HepG2 (cell line): Measurements from ENCODE around the gene U2AF1L4. TPM values are rescaled to one million over a fixed set of nuclear protein-coding genes. Genes with fewer than 3 reads are reported as not detected.

Experiments used
- ATAC-seq: fragments of 200-7000 bp; cut with Tn5 transposase; 3 replicates; pipeline ENCODE4 v1.9.1; 2020; ENCODE audit warnings: mild to moderate bottlenecking, moderate library complexity
- BruUV-seq: library from RNA; stranded (reverse); fragments of 400-500 nt; replicated peaks from 2 replicates; lab custom pipeline; 2021; lab: Mats Ljungman, UMichigan
- CTCF ChIA-PET: fragments of 300-600 bp; formaldehyde crosslinking; extraction: SDS; loops from one replicate; lab custom pipeline; 2021; ENCODE audit warnings: low total read pairs, inconsistent platforms, low intra/inter-chr PET ratio; lab: Yijun Ruan, JAX
- POLR2A ChIA-PET: fragments of 350-600 bp; sonication (Branson Sonifier 250); formaldehyde crosslinking; loops from one replicate; lab custom pipeline; 2020; ENCODE audit warnings: antibody characterized with exemption, inconsistent platforms; lab: Yijun Ruan, JAX
- DNase-seq: peaks from one replicate; pipeline ENCODE4 v3.0.0-alpha.2; 2015; ENCODE audit warnings: low spot score
- FAIRE-seq: peaks from 3 replicates; lab custom pipeline; 2011; peaks lifted over from hg19 to GRCh38; lab: Jason Lieb, UNC
- H2AFZ ChIP-seq: one replicate; pipeline ENCODE4 v1.6.1; 2011; ENCODE audit warnings: low read length, inconsistent platforms
- H3K27ac ChIP-seq: fragments of 300-600 bp; 3 replicates; pipeline ENCODE4 v1.8.0; 2011; ENCODE audit warnings: mixed run types, mild to moderate bottlenecking, mixed read lengths, low read length, inconsistent platforms; ENCODE audit not compliant: insufficient read depth; ENCODE audit errors: extremely low read length
- H3K27me3 ChIP-seq, 2 experiments: fragments of 200-600 bp in 1 of 2; 2 replicates in 1 of 2; 3 replicates in 1 of 2; pipeline versions ENCODE4 v1.6.0 to v1.8.0; 2011; ENCODE audit warnings: low read length in 2 of 2, mild to moderate bottlenecking in 2 of 2, moderate library complexity in 2 of 2, inconsistent platforms in 1 of 2; ENCODE audit not compliant: insufficient read depth in 2 of 2, control insufficient read depth in 1 of 2
- H3K36me3 ChIP-seq, 2 experiments: fragments of 200-600 bp in 1 of 2; replicated peaks in 1 of 2; 2 replicates in 1 of 2; 3 replicates in 1 of 2; pipeline versions ENCODE4 v1.5.1 to v1.8.0; 2011; ENCODE audit warnings: low read length in 2 of 2, inconsistent platforms in 1 of 2; ENCODE audit not compliant: insufficient read depth in 2 of 2, control insufficient read depth in 1 of 2
- H3K4me1 ChIP-seq: 2 replicates; pipeline ENCODE4 v1.5.1; 2012; ENCODE audit warnings: low read length, inconsistent platforms; ENCODE audit not compliant: insufficient read depth
- H3K4me2 ChIP-seq: 2 replicates; pipeline ENCODE4 v1.6.0; 2011; ENCODE audit warnings: low read depth, low read length, inconsistent platforms
- H3K4me3 ChIP-seq, 3 experiments: fragments of 200-600 bp in 1 of 3; sonication (generic), shearing (Covaris generic) in 1 of 3; replicated peaks in 1 of 3; 2 replicates each; pipeline ENCODE4 v1.5.1; 2011 to 2016; ENCODE audit warnings: low read length in 3 of 3, inconsistent platforms in 2 of 3, low read depth in 2 of 3, mild to moderate bottlenecking in 2 of 3, control low read depth in 1 of 3, mixed read lengths in 1 of 3; ENCODE audit not compliant: insufficient read depth in 1 of 3
- H3K79me2 ChIP-seq: one replicate; pipeline ENCODE4 v1.6.1; 2011; ENCODE audit warnings: low read length, inconsistent platforms; ENCODE audit not compliant: insufficient read depth
- H3K9ac ChIP-seq: 2 replicates; pipeline ENCODE4 v1.6.0; 2011; ENCODE audit warnings: mild to moderate bottlenecking, low read depth, low read length, inconsistent platforms; ENCODE audit not compliant: insufficient read depth
- H3K9me3 ChIP-seq: 2 replicates; pipeline ENCODE4 v1.5.1; 2012; ENCODE audit warnings: mild to moderate bottlenecking, low read length
- H4K20me1 ChIP-seq: 2 replicates; pipeline ENCODE4 v1.6.0; 2011; ENCODE audit warnings: inconsistent platforms, mild to moderate bottlenecking, low read length, moderate library complexity; ENCODE audit not compliant: insufficient read depth
- AGO1 ChIP-seq: fragments of 200-400 bp; formaldehyde crosslinking; IDR thresholded peaks from 2 replicates; pipeline ENCODE4 v1.6.1; 2017; ENCODE audit warnings: mild to moderate bottlenecking, low read depth, low read length, moderate library complexity; ENCODE audit not compliant: poor library complexity, severe bottlenecking
- AGO2 ChIP-seq: fragments of 200-400 bp; formaldehyde crosslinking; optimal IDR thresholded peaks from 2 replicates; pipeline ENCODE3; 2017; ENCODE audit warnings: mild to moderate bottlenecking, low read depth, low read length, moderate library complexity
- HNRNPK ChIP-seq: fragments of 200-400 bp; formaldehyde crosslinking; IDR thresholded peaks from 2 replicates; pipeline ENCODE4 v1.6.1; 2018; ENCODE audit warnings: low read length, low read depth, moderate library complexity, mild to moderate bottlenecking; ENCODE audit not compliant: poor library complexity, severe bottlenecking
- POLR2G ChIP-seq: fragments of 200-400 bp; formaldehyde crosslinking; IDR thresholded peaks from 2 replicates; pipeline ENCODE4 v1.6.1; 2018; ENCODE audit warnings: mild to moderate bottlenecking, low read depth, low read length, moderate library complexity
- RBFOX2 ChIP-seq: fragments of 200-400 bp; formaldehyde crosslinking; IDR thresholded peaks from 2 replicates; pipeline ENCODE4 v1.6.1; 2017; ENCODE audit warnings: low read depth, mild to moderate bottlenecking, low read length
- SNRNP70 ChIP-seq: fragments of 200-400 bp; formaldehyde crosslinking; IDR thresholded peaks from 2 replicates; pipeline ENCODE4 v1.6.1; 2017; ENCODE audit warnings: mild to moderate bottlenecking, low read depth, low read length, moderate library complexity
- SP2 ChIP-seq: sonication (generic); formaldehyde crosslinking; IDR thresholded peaks from 2 replicates; pipeline ENCODE4 v1.5.1; 2020; ENCODE audit warnings: mild to moderate bottlenecking, missing genetic modification reagents
- ZKSCAN8 ChIP-seq: IDR thresholded peaks from 2 replicates; pipeline ENCODE4 v1.6.1; 2016; ENCODE audit warnings: borderline replicate concordance, missing genetic modification reagents, missing compliant biosample characterization
- ZNF274 ChIP-seq: sonication (generic); formaldehyde crosslinking; IDR thresholded peaks from 2 replicates; pipeline ENCODE4 v1.5.1; 2020; ENCODE audit warnings: mild to moderate bottlenecking, missing genetic modification reagents
- ZNF282 ChIP-seq: fragments of 450-650 bp; IDR thresholded peaks from 2 replicates; pipeline ENCODE4 v1.6.1; 2018; ENCODE audit not compliant: partially characterized antibody
- WGBS: methylation state at CpG from one replicate; pipeline ENCODE4 v1.1.6; 2017; ENCODE audit warnings: low lambda C conversion rate; 5-methylcytosine and 5-hydroxymethylcytosine counted together
- in situ Hi-C: cut with HindIII; loops from 2 replicates; pipeline ENCODE4 v1.10.0; 2017; ENCODE audit warnings: low pct_unique_long_range_greater_than_20kb; ENCODE audit not compliant: extremely low pct_ligation_motif_present
- intact Hi-C: fragments of 100-400 bp; cut with micrococcal nuclease; formaldehyde crosslinking; loops from one replicate; pipeline ENCODE4 v1.10.0; 2022; ENCODE audit not compliant: unreplicated experiment
- polyA plus RNA-seq, 8 experiments: library from polyadenylated mRNA; depleted of rRNA in 3 of 8; stranded (reverse) in 7 of 8; unstranded in 1 of 8; fragments of >200 nt; fragmentation: Illumina TruSeq in 4 of 8; extraction: Trizol in 4 of 8; gene quantifications; 2 replicates each; pipeline versions ENCODE4 v1.2.1 to v1.2.3, GENCODE V29; 2011 to 2016; ENCODE audit warnings: low read depth in 4 of 8, missing spikeins in 1 of 8, mixed read lengths in 1 of 8; ENCODE audit not compliant: insufficient read depth in 1 of 8
- total RNA-seq, 5 experiments: library from RNA; depleted of rRNA; stranded (reverse); fragments of >200 nt; fragmentation: Illumina TruSeq; extraction: Trizol; gene quantifications; 2 replicates each; pipeline ENCODE4 v1.2.3, GENCODE V29; 2016; ENCODE audit warnings: low read depth in 1 of 5
- TF ChIP-seq, protein P1 (sequence below): sonication (generic); formaldehyde crosslinking; conservative IDR thresholded peaks from 2 replicates; pipeline ENCODE4 v1.4.0; 2020; ENCODE audit warnings: mild to moderate bottlenecking, missing genetic modification reagents, moderate library complexity

The U2AF1L4 gene
- total and polyA plus RNA-seq, 2 of the 13 experiments (the other 11 are each of a cell fraction or from before 2014, with no cell fraction given) = 7.9 to 15.4 TPM

DNA sequence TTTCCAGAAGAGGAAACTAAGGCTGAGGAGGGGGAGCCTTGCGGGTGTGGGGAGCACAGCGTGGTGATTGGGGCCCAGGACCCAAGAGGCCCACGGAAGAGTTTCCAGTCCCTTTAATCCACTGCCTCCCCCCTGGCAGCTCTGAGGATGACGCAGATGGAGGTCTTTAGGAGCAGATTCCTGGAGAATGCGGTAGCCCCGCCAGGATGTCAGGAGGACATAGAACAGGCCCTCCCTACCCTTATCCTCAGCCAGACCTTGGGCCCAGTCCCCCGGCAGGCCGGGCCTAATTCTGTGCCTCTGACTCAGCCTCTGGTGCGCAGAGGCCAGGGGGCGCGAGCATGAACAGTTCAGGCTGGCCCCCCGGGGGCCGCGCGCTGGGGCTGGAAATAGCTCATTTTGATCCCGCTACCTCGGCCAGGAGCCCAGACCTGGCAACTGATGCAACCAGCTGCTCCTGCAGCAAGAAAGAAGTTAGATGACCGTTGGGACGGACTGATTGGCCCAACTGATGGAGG, 12.1 kb upstream of the U2AF1L4 start (continued):
- TF ChIP-seq, protein P1, sequence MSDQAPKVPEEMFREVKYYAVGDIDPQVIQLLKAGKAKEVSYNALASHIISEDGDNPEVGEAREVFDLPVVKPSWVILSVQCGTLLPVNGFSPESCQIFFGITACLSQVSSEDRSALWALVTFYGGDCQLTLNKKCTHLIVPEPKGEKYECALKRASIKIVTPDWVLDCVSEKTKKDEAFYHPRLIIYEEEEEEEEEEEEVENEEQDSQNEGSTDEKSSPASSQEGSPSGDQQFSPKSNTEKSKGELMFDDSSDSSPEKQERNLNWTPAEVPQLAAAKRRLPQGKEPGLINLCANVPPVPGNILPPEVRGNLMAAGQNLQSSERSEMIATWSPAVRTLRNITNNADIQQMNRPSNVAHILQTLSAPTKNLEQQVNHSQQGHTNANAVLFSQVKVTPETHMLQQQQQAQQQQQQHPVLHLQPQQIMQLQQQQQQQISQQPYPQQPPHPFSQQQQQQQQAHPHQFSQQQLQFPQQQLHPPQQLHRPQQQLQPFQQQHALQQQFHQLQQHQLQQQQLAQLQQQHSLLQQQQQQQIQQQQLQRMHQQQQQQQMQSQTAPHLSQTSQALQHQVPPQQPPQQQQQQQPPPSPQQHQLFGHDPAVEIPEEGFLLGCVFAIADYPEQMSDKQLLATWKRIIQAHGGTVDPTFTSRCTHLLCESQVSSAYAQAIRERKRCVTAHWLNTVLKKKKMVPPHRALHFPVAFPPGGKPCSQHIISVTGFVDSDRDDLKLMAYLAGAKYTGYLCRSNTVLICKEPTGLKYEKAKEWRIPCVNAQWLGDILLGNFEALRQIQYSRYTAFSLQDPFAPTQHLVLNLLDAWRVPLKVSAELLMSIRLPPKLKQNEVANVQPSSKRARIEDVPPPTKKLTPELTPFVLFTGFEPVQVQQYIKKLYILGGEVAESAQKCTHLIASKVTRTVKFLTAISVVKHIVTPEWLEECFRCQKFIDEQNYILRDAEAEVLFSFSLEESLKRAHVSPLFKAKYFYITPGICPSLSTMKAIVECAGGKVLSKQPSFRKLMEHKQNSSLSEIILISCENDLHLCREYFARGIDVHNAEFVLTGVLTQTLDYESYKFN (CRISPR knock-in tag) = peak; percentile 13; the same call in 1 of the 2 replicates
- TF ChIP-seq ZNF282 (no peak), AGO1 (peak; percentile 76)

DNA sequence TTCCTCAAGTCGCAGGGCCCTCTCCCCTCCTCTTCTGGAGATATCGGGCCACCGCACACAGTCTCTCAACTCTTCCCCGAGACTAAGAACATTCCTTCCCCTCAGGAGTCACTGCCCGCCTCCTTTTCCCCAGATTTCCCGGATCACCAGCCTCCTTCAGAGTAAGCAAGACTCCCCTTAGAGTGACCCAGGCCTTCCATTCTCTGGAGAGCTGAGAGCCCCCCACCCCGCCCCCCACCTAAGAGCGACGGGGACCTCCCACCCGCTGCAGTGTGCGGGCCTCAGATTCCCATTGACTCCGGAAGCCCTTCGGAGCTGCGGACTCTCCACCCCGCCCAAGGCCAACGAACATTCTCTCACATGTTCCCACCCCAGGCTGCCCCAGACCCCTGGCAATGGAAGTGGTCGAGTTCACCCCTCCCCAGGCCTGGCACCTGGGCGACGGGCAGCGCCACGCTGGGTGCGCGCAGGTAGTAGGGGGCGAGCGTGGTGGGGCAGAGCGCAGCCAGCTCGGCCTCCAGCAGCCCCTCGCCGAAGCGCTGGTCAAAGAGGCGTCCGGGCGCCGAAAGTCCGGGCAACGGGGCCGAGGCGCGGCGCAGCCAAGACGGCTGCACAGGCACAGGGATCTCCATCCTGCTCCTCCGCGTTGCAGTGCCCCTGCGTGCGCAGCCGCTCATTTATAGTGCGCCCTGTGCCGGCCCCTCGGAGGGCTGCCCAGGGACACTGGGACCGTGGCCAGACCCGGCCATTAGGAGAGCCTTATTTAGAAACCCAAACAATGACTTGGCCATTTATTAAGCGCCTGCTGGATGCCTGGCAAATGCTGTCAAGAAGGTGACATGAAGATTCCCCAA, 11.4 kb upstream of the U2AF1L4 start, which contains the start of gene HSPB6:
TSS of gene HSPB6 (minus strand) at position 653 of the 854 bp plus-strand sequence. CDS start at position 632, 21 bp downstream.
- Histone ChIP-seq H3K27ac (peak within 1 kb of the TSS; percentile 79), H4K20me1 (no peaks in the 10 kb centered on the region), H3K27me3 (no peaks in the 10 kb centered on the region), H3K4me1 (peaks cover 20% of the 10 kb centered on the region), H3K36me3 (peaks cover 3 to 28% of the 10 kb centered on the region in 2 experiments; a peak in 4 of 5 replicates), H2AFZ (no peak within 1 kb of the TSS), H3K4me2 (peak within 1 kb of the TSS; percentile 86), H3K9ac (peak within 1 kb of the TSS; percentile 74), H3K4me3 (peak within 1 kb of the TSS; percentile 65 to 83 (median 79)), H3K9me3 (no peaks in the 10 kb centered on the region), H3K79me2 (peaks cover 6% of the 10 kb centered on the region)
- WGBS = 98% methylated on average over 32 of the region's 52 CpGs
- in situ Hi-C loops (no loop called here), intact Hi-C loops (no loop called here)
- TF ChIP-seq SP2 (CRISPR knock-in tag) (no peak), AGO1 (peak; percentile 34), SNRNP70 (no peak), HNRNPK (peak; percentile 19), ZKSCAN8 (CRISPR knock-in tag) (0 out of 2 replicates have a peak, but pooled peaks have one; percentile 54), ZNF274 (CRISPR knock-in tag) (no peak), RBFOX2 (peak; percentile 47), AGO2 (peak; percentile 67), POLR2G (0 out of 2 replicates have a peak, but pooled peaks have one; percentile 21)
- DNase-seq (no peak), ATAC-seq (no peak), FAIRE-seq (no peak)
- CTCF ChIA-PET = no interaction called here
- POLR2A ChIA-PET = interaction anchor here (0.7 to 1.5 kb wide), 5 partner anchors 8 to 16 kb away, joined by 3 to 17 read pairs (median 5); partner anchors contain the start of genes LIN37, PSENEN and U2AF1L4
- BruUV-seq = no TSS peak
